AG08396 (cell line): ENCODE measurements around the gene CDH1.

Experiments used
- DNase-seq: peaks from one replicate; pipeline ENCODE4 v3.0.0; 2012; ENCODE audit warnings: low spot score, mixed read lengths

The CDH1 gene

DNA sequence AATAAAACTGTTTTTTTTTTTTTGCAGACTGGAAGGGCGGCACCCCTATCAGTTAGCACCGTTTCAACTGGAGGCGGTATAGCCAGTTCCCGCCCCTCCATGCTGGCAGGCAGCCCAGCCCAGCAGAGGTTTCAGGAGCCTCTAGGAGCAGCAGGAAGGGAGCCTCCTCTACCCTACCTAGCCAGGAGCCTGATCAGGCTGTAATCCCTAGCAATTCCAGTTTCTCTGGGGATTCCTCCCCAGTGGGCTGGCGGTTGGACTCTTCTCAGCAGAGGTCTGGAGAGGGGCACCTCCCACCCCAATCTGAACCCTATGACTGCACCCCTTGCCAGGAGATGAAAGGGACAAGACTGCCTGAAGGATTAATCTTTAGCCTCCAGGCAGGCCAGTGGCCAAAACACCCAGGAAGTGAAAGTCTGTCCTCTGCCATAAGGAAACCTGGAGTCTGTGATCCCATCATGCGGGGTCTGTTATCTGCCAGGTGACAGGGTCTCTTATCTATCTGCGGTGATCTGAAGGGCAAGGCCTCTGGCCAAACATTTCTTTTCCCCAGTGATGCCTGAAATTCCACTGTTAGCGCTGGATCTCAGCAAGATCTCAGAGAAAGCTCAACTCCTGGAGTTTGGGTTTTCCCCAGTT lies 4.9 kb upstream of the CDH1 start:
- DNase-seq, result no peak

GRCh38 chr16:68732741-68733399 lies 4.2 kb upstream of the CDH1 start:
- DNase-seq, result no peak

- DNase-seq, result no peak
Observed at GRCh38 chr16:68733570-68733969, 3.5 kb upstream of the CDH1 start.

GRCh38 chr16:68734782-68735181 lies 2.3 kb upstream of the CDH1 start:
- no peak for DNase-seq

GRCh38 chr16:68736561-68736960 lies 531 bp upstream of the CDH1 start:
- DNase-seq, result no peak

GRCh38 chr16:68737730-68738629 lies 888 bp downstream of the CDH1 start:
- DNase-seq, result no peak

DNA sequence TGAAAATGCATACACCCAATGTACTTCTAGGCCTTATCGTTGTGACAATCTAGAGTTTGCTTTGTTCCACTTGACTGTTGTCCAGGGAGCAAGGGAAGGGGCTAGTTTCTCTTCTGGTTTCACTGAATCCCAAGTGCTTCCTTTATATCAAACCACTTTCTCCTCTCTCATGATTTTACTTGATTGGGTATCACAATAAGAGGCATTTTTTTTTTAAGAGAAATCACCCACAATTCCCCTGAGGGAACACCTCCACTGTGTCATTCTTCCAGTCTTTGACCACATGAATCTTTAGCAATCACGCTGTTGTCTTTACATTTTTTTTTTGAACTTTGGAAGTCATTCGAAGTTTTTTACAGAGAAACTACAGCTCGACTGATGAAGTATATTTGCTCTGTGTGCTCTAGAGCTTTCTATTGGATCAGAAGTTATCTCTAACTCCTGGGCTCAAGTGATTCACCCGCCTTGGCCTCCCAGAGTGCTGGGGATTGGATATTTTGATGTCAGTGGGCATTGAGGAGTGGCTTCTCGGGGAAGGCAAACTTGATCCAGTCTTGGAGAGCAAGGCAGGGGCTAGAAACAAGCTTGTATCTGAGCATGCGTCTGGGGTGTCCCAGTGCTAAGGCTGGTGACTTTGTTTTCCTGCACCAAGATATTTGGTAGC lies 3.0 kb downstream of the CDH1 start:
- DNase-seq, result no peak

DNA sequence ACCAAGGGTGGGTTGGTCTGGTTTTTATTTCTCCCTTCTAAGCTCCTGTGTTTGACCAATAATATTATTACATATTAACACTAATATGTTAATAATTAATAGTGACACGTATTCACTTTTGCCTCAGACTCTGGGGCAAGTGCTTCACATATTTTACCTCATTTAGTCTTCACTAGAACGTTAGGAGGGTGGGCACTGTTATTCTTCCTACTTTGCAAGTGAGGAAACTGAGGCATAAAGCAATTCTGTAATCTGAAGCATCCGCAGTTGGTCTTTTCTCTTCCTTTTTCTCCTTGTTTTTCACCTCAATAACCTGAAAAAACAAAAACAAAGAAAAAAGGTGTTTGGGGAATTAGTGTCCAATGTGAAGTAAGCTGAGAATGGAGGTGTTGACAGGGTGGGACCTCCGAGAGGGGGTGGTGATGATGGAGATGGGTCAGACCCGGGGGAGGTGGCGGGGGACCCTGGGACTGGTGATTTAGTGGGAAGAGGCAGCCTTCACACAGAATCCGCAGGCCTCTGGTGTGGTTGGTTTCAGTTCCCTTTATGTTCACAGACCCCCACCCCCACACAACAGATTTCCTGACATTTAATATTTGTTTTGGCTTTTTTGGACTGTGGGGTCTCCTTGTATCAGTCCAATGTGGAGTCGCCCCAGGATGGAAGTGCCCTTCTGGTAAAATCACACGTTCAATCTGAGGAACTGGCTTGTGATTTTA lies 3.7 kb downstream of the CDH1 start:
- no peak for DNase-seq

DNA sequence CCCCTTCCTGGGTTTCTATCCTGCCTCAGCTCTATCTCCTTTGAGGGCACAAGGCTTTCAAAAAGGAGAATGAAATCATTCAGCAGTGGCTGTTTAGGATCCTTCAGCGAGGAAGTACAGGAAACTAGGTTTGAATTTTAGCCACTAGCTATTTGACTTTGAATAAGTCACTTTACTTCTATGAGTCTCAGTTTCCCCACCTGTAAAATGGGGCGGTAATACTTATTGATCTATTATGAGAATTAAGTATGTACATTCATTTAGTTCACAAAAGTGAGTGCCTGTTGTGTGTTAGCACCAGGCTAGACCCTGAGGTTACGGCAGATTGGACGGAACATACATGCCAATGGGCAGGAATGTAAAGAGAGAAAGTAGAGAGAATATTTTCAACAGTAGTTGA lies 6.6 kb downstream of the CDH1 start:
- no peak for DNase-seq

DNA sequence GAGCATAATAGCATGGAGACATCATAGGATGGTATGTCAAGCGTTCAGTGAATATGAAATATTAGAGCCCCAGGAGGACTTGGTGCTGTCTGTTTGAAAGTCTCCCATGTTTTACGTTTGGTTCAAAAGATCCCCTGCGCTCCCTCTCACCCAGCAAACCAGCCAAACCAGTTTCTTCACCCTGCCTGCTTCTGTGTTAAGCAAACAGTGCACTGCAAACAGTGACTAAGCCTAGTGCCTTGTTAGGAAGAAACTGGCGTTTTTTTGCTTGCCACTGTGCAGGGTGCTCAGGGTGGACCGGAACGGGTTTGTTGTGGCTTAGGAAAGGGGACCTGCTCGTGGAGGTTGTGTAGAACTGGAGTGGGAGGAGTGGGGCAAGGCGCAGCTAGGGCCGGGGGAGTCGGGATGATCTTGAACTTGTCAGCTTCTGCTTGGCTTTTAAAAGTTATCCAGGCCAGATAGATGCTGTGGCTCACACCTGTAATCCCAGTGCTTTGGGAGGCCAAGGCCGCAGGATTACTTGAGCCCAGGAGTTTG lies 7.7 kb downstream of the CDH1 start:
- DNase-seq, result no peak

DNA sequence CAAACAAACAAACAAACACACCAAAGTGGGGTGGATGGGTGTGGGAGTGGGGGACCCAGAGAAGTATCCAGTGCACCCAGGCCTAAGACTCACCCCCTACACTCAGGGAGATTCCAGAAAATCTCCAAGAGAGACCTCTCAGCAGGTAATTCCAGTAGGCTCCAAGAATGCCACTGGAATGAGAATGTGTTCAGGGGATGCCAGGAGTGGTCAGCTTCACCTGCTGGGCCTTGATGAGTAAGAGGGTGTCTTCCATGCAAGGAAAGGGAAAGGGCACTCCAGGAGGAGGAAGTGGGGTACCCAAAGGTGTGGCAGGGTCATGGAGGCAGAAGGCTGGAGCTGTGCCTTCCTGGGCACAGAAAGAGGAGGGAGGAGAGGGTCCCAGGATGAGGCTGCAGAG lies 9.9 kb downstream of the CDH1 start:
- DNase-seq, result no peak

- DNase-seq, result no peak
Observed at GRCh38 chr16:68749432-68749831, 12.3 kb downstream of the CDH1 start.

DNA sequence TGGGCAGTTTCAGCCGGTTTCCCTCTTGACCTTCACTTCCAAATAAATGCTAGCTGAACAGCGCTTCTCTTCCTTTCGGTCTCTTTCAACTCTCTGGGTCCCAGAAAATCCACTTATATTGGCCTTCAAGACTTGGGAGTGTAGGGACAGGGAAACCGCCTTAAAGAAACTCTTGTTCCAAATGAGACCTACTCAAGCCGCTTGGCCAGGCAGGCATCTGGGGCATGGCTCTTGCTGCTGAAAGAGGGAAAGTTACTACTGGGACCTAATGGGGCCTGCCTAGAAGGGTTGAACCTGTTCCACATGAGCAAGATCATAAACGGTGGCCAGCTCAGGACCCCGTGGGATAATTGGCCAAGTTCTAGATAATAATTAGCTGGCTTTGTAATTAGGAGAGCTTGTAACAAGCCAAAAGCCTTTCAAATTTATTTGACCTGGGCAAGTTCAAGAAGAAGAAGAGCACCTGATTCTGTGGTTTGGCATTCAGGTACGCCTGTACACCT lies 13.2 kb downstream of the CDH1 start:
- DNase-seq, result no peak

- no peak for DNase-seq
Observed at GRCh38 chr16:68751160-68751559, 14.1 kb downstream of the CDH1 start.

- DNase-seq, result no peak
Observed at GRCh38 chr16:68752602-68753001, 15.5 kb downstream of the CDH1 start.

GRCh38 chr16:68754084-68754792 lies 17.1 kb downstream of the CDH1 start:
- no peak for DNase-seq

GRCh38 chr16:68756239-68756915 lies 19.3 kb downstream of the CDH1 start:
- DNase-seq, result no peak

DNA sequence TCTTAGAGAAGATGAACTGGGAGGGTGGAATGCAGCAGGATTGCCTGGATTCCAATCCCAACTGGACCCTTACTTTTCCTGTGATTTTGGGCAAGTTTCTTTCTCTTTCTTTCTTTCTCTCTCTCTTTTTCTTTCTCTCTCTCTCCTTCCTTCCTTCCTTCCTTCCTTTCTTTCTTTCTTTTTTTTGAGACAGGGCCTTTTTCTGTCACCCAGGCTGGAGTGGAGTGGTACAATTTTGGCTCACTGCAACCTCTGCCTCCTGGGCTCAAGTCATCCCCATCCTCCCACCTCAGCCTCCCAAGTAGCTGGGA lies 20.5 kb downstream of the CDH1 start:
- DNase-seq, result no peak

GRCh38 chr16:68759062-68759461 lies 22.0 kb downstream of the CDH1 start:
- no peak for DNase-seq

DNA sequence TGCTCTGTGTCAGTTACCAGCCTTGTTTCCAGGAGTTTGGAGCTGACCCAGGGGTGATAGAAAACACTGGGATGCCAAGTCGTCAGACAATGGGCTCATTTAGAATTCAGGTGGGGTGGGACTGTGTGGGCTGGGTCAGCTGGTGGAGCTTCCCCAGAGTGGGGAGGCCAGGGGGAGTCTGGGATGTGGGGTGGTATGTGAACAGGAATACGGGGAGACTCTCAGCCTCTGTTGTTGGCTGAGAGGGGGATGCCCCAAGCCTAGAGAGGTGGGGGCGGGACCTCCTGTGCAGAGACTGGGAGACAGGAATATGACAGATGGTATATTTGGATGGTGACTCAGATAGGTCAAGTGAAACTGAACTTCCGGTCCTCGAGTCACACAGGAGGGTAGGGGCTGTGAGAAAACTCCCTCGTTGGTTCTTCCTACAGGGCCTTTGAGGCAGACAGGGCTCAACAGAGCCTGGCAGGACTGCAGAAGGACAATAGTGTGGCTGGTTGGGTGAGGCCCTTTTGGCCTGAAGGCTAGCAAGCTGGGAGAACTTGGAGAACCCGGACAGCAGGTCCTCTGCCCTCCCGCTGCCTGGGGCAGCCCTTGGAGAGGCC lies 23.7 kb downstream of the CDH1 start:
- DNase-seq, result no peak
